Astrocyte (in vitro differentiated cells and primary cell): ENCODE data around the gene PEX26.

ENCODE experiments used
- CTCF ChIP-seq: IDR thresholded peaks from 2 replicates; pipeline ENCODE4 v1.5.1; 2011; ENCODE audit warnings: low read depth, mild to moderate bottlenecking, inconsistent platforms, low read length, moderate library complexity; ENCODE audit not compliant: insufficient read depth
- EZH2 ChIP-seq: IDR thresholded peaks from 2 replicates; pipeline ENCODE4 v1.6.1; 2012; ENCODE audit warnings: mild to moderate bottlenecking, low read length, inconsistent platforms; ENCODE audit not compliant: insufficient read depth

- TF ChIP-seq EZH2 (no peak), CTCF (no peak)
These were observed 26.8 kb downstream of the PEX26 start for GRCh38 chr22:18104566-18104965.
